K562 (cell line): ENCODE measurements around the gene CHST14. TPM values are rescaled to one million over a fixed set of nuclear protein-coding genes. Genes with fewer than 3 reads are reported as not detected.

Source experiments
- ARID4B ChIP-seq: sonication (generic); formaldehyde crosslinking; IDR thresholded peaks from 2 replicates; pipeline ENCODE4 v1.8.0; 2022; ENCODE audit warnings: mild to moderate bottlenecking, missing genetic modification reagents
- CTCF ChIP-seq, 3 experiments: IDR thresholded peaks in 2 of 3; conservative IDR thresholded peaks in 1 of 3; 2 replicates each; pipeline ENCODE4 v1.5.1; 2011 to 2012; ENCODE audit warnings: low read length in 3 of 3, mild to moderate bottlenecking in 3 of 3, control low read depth in 2 of 3, improper control_type of control experiment in 1 of 3, inconsistent platforms in 1 of 3, low read depth in 1 of 3, mixed read lengths in 1 of 3, moderate library complexity in 1 of 3; ENCODE audit not compliant: insufficient read depth in 2 of 3
- FOXM1 ChIP-seq, 2 experiments: fragments of 450-650 bp in 1 of 2; sonication (generic) in 1 of 2; formaldehyde crosslinking in 1 of 2; IDR thresholded peaks; 2 replicates each; pipeline versions ENCODE4 v1.6.1 to v1.9.0; 2017 to 2022; ENCODE audit warnings: low read depth in 2 of 2, mild to moderate bottlenecking in 2 of 2, missing genetic modification reagents in 1 of 2, moderate library complexity in 1 of 2
- GABPB1 ChIP-seq: sonication (generic); formaldehyde crosslinking; IDR thresholded peaks from 2 replicates; pipeline ENCODE4 v1.8.0; 2022; ENCODE audit warnings: mild to moderate bottlenecking, missing genetic modification reagents
- GATAD2B ChIP-seq: fragments of 450-650 bp; IDR thresholded peaks from 2 replicates; pipeline ENCODE4 v1.6.1; 2017; ENCODE audit warnings: mild to moderate bottlenecking, borderline replicate concordance
- RAD21 ChIP-seq, 2 experiments: fragments of 250-450 bp in 1 of 2; fragments of 450-650 bp in 1 of 2; sonication (Bioruptor Pico) in 1 of 2; formaldehyde crosslinking in 1 of 2; IDR thresholded peaks in 1 of 2; conservative IDR thresholded peaks in 1 of 2; 2 replicates each; pipeline versions ENCODE4 v1.4.0 to v1.8.0; 2020 to 2022; ENCODE audit warnings: mild to moderate bottlenecking in 2 of 2, moderate library complexity in 1 of 2
- RBFOX2 ChIP-seq: fragments of 200-400 bp; formaldehyde crosslinking; IDR thresholded peaks from 2 replicates; pipeline ENCODE4 v1.6.1; 2017; ENCODE audit warnings: low read depth, mild to moderate bottlenecking, low read length, moderate library complexity
- SIN3A ChIP-seq, 2 experiments: fragments of 150-350 bp in 1 of 2; IDR thresholded peaks; 2 replicates each; pipeline ENCODE4 v1.6.1; 2011 to 2016; ENCODE audit warnings: borderline replicate concordance in 2 of 2, low read depth in 2 of 2, low read length in 2 of 2, mild to moderate bottlenecking in 2 of 2, moderate library complexity in 2 of 2; ENCODE audit not compliant: control insufficient read depth in 1 of 2
- SIN3B ChIP-seq: fragments of 450-650 bp; IDR thresholded peaks from 2 replicates; pipeline ENCODE4 v1.6.1; 2017; ENCODE audit warnings: low read depth, mild to moderate bottlenecking, moderate library complexity
- TAF1 ChIP-seq: IDR thresholded peaks from 2 replicates; pipeline ENCODE4 v1.6.1; 2011; ENCODE audit warnings: mild to moderate bottlenecking, low read length, moderate library complexity; ENCODE audit not compliant: insufficient read depth, control insufficient read depth, severe bottlenecking; ENCODE audit errors: extremely low read depth
- ZBTB8A ChIP-seq: fragments of 450-650 bp; IDR thresholded peaks from 2 replicates; pipeline ENCODE4 v1.6.1; 2018; ENCODE audit warnings: mild to moderate bottlenecking, moderate library complexity; ENCODE audit not compliant: partially characterized antibody
- ZNF12 ChIP-seq: sonication (generic); formaldehyde crosslinking; IDR thresholded peaks from 2 replicates; pipeline ENCODE4 v1.4.0; 2020; ENCODE audit warnings: mild to moderate bottlenecking, missing genetic modification reagents
- polyA plus RNA-seq, 8 experiments: library from polyadenylated mRNA; depleted of rRNA in 4 of 8; stranded (reverse) in 5 of 8; unstranded in 3 of 8; fragments of >200 nt; fragmentation: Nextera tagmentation in 2 of 8; fragmentation: Illumina TruSeq in 1 of 8; extraction: Ambion mirVana in 2 of 8; extraction: Trizol in 1 of 8; gene quantifications; 2 replicates each; pipeline versions ENCODE4 v1.2.1 to v1.2.3, GENCODE V29; 2011 to 2014; ENCODE audit warnings: inconsistent platforms in 1 of 8, missing spikeins in 1 of 8
- total RNA-seq, 7 experiments: library from RNA; depleted of rRNA in 6 of 7; stranded (reverse); fragments of >200 nt in 6 of 7; fragmentation: Illumina TruSeq in 2 of 7; extraction: Trizol in 2 of 7; gene quantifications; 2 replicates each; pipeline versions ENCODE4 v1.2.1 to v1.2.3, GENCODE V29; 2011 to 2021; ENCODE audit warnings: low replicate concordance in 1 of 7
- TF ChIP-seq, protein P1 (sequence below): IDR thresholded peaks from 2 replicates; pipeline ENCODE4 v1.6.1; 2011; ENCODE audit warnings: borderline replicate concordance, low read depth, mild to moderate bottlenecking, moderate library complexity, low read length; ENCODE audit not compliant: insufficient read depth, poor library complexity, severe bottlenecking

Gene CHST14
- total and polyA plus RNA-seq, 9 of the 15 experiments (the other 6 are each of a cell fraction or from before 2014, with no cell fraction given), result 1.6 to 12.1 (median 4.5) TPM

DNA sequence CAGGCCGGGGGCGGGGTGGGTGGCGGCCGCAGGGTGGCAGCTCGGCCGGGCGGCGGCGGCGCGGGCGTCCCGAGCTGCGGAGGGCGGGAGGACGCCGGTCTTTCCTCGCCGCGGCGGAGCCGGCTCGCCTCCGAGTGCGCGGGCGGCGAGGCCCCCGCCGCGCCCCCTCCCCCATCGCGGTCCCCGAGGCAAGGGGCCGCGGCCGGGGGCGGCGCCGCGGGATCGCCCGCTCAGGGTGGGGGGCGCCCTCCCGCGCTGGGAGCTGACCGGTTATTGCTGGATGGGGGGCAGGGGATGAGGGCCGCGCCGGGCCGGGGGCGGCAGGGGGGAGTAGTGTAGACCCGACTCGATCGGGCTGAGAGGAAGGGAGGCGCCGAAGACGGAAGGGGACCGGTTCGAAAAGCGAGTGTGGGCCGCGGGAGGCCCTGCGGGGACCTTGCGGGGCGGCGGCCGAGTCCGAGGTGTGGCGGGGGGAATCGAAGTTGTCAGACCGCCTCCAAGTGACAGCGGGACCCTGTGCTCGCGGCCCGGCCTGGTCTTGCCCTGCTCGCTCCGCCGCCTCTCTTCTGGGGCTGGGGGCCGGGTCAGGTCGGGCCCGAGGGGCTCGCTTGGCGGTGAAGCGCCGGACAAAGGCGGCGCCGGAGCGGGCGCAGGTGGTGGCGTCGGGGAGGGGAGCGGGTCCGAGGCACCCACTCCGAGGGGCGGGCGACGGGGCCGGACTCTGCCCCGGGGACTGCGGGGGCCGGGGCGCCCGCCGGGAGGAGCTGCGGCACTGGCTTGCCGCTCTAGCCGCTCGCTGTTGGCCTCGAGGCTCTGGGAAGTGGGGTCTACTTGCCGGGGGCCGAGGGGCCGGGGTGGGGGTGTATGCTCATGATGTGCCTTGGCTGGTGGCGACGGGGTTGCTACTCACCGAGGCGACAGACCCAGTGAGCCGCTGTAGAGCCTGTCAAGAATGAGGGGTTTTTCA is 28.9 kb upstream of the CHST14 start (continued):
- TF ChIP-seq, protein P1, sequence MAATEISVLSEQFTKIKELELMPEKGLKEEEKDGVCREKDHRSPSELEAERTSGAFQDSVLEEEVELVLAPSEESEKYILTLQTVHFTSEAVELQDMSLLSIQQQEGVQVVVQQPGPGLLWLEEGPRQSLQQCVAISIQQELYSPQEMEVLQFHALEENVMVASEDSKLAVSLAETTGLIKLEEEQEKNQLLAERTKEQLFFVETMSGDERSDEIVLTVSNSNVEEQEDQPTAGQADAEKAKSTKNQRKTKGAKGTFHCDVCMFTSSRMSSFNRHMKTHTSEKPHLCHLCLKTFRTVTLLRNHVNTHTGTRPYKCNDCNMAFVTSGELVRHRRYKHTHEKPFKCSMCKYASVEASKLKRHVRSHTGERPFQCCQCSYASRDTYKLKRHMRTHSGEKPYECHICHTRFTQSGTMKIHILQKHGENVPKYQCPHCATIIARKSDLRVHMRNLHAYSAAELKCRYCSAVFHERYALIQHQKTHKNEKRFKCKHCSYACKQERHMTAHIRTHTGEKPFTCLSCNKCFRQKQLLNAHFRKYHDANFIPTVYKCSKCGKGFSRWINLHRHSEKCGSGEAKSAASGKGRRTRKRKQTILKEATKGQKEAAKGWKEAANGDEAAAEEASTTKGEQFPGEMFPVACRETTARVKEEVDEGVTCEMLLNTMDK, result peak; percentile 53
- TF ChIP-seq FOXM1 (IDR thresholded peaks at IDR 0.05; ENCODE audit: low read depth) (no peak), FOXM1 (CRISPR knock-in tag; IDR thresholded peaks at IDR 0.05; ENCODE audit: low read depth) (0 out of 2 replicates have a peak, but pooled peaks have one; percentile 68), TAF1 (peak; percentile 10), CTCF (IDR thresholded peaks at IDR 0.05 in 2 of 3, conservative IDR thresholded peaks at IDR 0.05 in 1 of 3; ENCODE audit: insufficient read depth in 2 of 3, low read depth in 1 of 3, low read length in 3 of 3) (peak in 2 of 3 experiments; percentile 37 to 51; a peak in 3 of 6 replicates), GATAD2B (0 out of 2 replicates have a peak, but pooled peaks have one; percentile 7), SIN3B (no peak), RBFOX2 (peak; percentile 64), GABPB1 (CRISPR knock-in tag) (0 out of 2 replicates have a peak, but pooled peaks have one; percentile 4), ZNF12 (CRISPR knock-in tag) (0 out of 2 replicates have a peak, but pooled peaks have one; percentile 36), ZBTB8A (no peak), RAD21 (CRISPR knock-in tag; conservative IDR thresholded peaks at IDR 0.05 in 1 of 2, IDR thresholded peaks at IDR 0.05 in 1 of 2) (peak in 1 of 2 experiments; percentile 24; a peak in 1 of 4 replicates), ARID4B (peak; percentile 33; the same call in 1 of the 2 replicates), SIN3A (IDR thresholded peaks at IDR 0.05; ENCODE audit: borderline replicate concordance in 2 of 2, control insufficient read depth in 1 of 2, low read depth in 2 of 2, low read length in 2 of 2) (peak in 1 of 2 experiments; percentile 11; a peak in 2 of 4 replicates)
